Nephron progenitor cell (in vitro differentiated cells): ENCODE measurements around the gene RMI2.

Source experiments
- DNase-seq: peaks from one replicate; pipeline ENCODE4 v3.0.0; 2021
- H3K27ac Mint-ChIP-seq: 2 replicates; pipeline ENCODE4 v1.8.0; 2021; ENCODE audit warnings: mild to moderate bottlenecking, moderate library complexity, mixed read lengths
- H3K27me3 Mint-ChIP-seq: 2 replicates; pipeline ENCODE4 v1.8.0; 2021; ENCODE audit warnings: mild to moderate bottlenecking, low read depth, mixed read lengths; ENCODE audit not compliant: poor library complexity
- H3K36me3 Mint-ChIP-seq: 2 replicates; pipeline ENCODE4 v1.8.0; 2021; ENCODE audit warnings: low read depth, mixed read lengths
- H3K4me1 Mint-ChIP-seq: 2 replicates; pipeline ENCODE4 v1.8.0; 2021; ENCODE audit warnings: mixed read lengths
- H3K4me3 Mint-ChIP-seq: 2 replicates; pipeline ENCODE4 v1.8.0; 2021; ENCODE audit warnings: mild to moderate bottlenecking, moderate library complexity, mixed read lengths
- H3K9me3 Mint-ChIP-seq: 2 replicates; pipeline ENCODE4 v1.8.0; 2021; ENCODE audit warnings: mild to moderate bottlenecking, moderate library complexity, mixed read lengths
- CTCF ChIP-seq: fragments of 200-600 bp; sonication (generic); IDR thresholded peaks from 2 replicates; pipeline ENCODE4 v1.5.0; 2021; ENCODE audit warnings: antibody characterized with exemption

Gene RMI2

GRCh38 chr16:11309895-11310633 lies 35.2 kb upstream of the RMI2 start:
- H3K27me3 Mint-ChIP-seq: peaks cover 15% of the 10 kb centered on the region
- no peaks in the 10 kb centered on the region for H3K9me3 Mint-ChIP-seq
- peaks cover 28% of the 10 kb centered on the region for H3K4me1 Mint-ChIP-seq
- no peak for TF ChIP-seq CTCF
- H3K4me3 Mint-ChIP-seq: no peak overlapping the region
- no peaks in the 10 kb centered on the region for H3K36me3 Mint-ChIP-seq
- H3K27ac Mint-ChIP-seq: no peak overlapping the region
- no peak for DNase-seq

- no peak overlapping the region for H3K27ac Mint-ChIP-seq
- H3K27me3 Mint-ChIP-seq: peaks cover 16% of the 10 kb centered on the region
- H3K4me3 Mint-ChIP-seq: no peak overlapping the region
- no peak for TF ChIP-seq CTCF
- H3K4me1 Mint-ChIP-seq: peaks cover 30% of the 10 kb centered on the region
- no peak for DNase-seq
- no peaks in the 10 kb centered on the region for H3K9me3 Mint-ChIP-seq
- no peaks in the 10 kb centered on the region for H3K36me3 Mint-ChIP-seq
These were observed 34.7 kb upstream of the RMI2 start for GRCh38 chr16:11310634-11310977.

GRCh38 chr16:11310997-11311561 lies 34.2 kb upstream of the RMI2 start:
- Mint-ChIP-seq H3K4me3 (no peak overlapping the region), H3K27ac (no peak overlapping the region), H3K4me1 (peaks cover 35% of the 10 kb centered on the region), H3K36me3 (no peaks in the 10 kb centered on the region), H3K9me3 (no peaks in the 10 kb centered on the region), H3K27me3 (peaks cover 17% of the 10 kb centered on the region)
- DNase-seq: no peak
- no peak for TF ChIP-seq CTCF

- H3K27me3 Mint-ChIP-seq: peaks cover 21% of the 10 kb centered on the region
- peaks cover 43% of the 10 kb centered on the region for H3K4me1 Mint-ChIP-seq
- H3K9me3 Mint-ChIP-seq: no peaks in the 10 kb centered on the region
- H3K36me3 Mint-ChIP-seq: no peaks in the 10 kb centered on the region
- no peak for TF ChIP-seq CTCF
- no peak overlapping the region for H3K4me3 Mint-ChIP-seq
- no peak overlapping the region for H3K27ac Mint-ChIP-seq
- no peak for DNase-seq
These were observed 32.4 kb upstream of the RMI2 start for GRCh38 chr16:11312718-11313492.

GRCh38 chr16:11313493-11314308 lies 31.6 kb upstream of the RMI2 start:
- H3K36me3 Mint-ChIP-seq: no peaks in the 10 kb centered on the region
- H3K27ac Mint-ChIP-seq: no peak overlapping the region
- peaks cover 35% of the 10 kb centered on the region for H3K4me1 Mint-ChIP-seq
- TF ChIP-seq CTCF: no peak
- DNase-seq: no peak
- no peak overlapping the region for H3K4me3 Mint-ChIP-seq
- no peaks in the 10 kb centered on the region for H3K9me3 Mint-ChIP-seq
- H3K27me3 Mint-ChIP-seq: peaks cover 18% of the 10 kb centered on the region
